Gastroesophageal sphincter (tissue), 3 donors: Measurements from ENCODE around the gene FBXO36.

ENCODE experiments used
- EP300 ChIP-seq: sonication (generic); formaldehyde crosslinking; IDR thresholded peaks from one replicate; pipeline ENCODE4 v1.6.1; 2017; ENCODE audit warnings: antibody characterized with exemption, mild to moderate bottlenecking
- POLR2A ChIP-seq, 2 donors: fragments of 450-650 bp; IDR thresholded peaks; one replicate each; pipeline ENCODE4 v1.6.1; 2017; ENCODE audit warnings: antibody characterized with exemption in 2 of 2, mild to moderate bottlenecking in 2 of 2, moderate library complexity in 1 of 2
- POLR2AphosphoS5 ChIP-seq: sonication (generic); formaldehyde crosslinking; IDR thresholded peaks from one replicate; pipeline ENCODE4 v1.6.1; 2017; ENCODE audit warnings: antibody characterized with exemption
- TF ChIP-seq, protein P1 (sequence below), 4 experiments: fragments of 200-600 bp in 2 of 4; fragments of 450-650 bp in 2 of 4; sonication (generic) in 1 of 4; IDR thresholded peaks; one replicate each; pipeline ENCODE4 v1.5.1; 2017 to 2019; ENCODE audit warnings: antibody characterized with exemption in 4 of 4, mild to moderate bottlenecking in 2 of 4, moderate library complexity in 2 of 4

DNA sequence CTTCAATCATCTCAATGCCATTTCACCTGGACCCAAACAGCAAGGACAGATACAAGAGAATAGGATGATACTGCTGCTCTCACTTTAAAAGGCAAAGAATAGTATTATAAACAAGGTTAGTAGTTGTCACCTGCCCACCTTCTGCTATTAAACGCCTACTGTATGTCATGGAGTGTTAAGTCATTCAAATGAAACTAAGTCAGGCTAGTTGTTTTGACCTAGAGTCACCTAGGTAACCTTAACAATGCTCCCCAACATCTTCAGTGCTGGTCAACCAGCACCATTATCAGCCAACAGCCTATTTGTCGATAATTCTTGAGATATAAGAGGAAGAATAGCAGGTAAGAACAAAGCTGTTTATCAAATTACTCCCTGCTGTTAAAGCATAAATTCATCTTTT lies 39.7 kb upstream of the FBXO36 start:
- TF ChIP-seq, protein P1, sequence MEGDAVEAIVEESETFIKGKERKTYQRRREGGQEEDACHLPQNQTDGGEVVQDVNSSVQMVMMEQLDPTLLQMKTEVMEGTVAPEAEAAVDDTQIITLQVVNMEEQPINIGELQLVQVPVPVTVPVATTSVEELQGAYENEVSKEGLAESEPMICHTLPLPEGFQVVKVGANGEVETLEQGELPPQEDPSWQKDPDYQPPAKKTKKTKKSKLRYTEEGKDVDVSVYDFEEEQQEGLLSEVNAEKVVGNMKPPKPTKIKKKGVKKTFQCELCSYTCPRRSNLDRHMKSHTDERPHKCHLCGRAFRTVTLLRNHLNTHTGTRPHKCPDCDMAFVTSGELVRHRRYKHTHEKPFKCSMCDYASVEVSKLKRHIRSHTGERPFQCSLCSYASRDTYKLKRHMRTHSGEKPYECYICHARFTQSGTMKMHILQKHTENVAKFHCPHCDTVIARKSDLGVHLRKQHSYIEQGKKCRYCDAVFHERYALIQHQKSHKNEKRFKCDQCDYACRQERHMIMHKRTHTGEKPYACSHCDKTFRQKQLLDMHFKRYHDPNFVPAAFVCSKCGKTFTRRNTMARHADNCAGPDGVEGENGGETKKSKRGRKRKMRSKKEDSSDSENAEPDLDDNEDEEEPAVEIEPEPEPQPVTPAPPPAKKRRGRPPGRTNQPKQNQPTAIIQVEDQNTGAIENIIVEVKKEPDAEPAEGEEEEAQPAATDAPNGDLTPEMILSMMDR (IDR thresholded peaks at IDR 0.05): no peak
- TF ChIP-seq POLR2AphosphoS5 (no peak), POLR2A (IDR thresholded peaks at IDR 0.05) (no peak), EP300 (no peak)
